Measurements from ENCODE around the gene SUSD3.

The SUSD3 gene

DNA sequence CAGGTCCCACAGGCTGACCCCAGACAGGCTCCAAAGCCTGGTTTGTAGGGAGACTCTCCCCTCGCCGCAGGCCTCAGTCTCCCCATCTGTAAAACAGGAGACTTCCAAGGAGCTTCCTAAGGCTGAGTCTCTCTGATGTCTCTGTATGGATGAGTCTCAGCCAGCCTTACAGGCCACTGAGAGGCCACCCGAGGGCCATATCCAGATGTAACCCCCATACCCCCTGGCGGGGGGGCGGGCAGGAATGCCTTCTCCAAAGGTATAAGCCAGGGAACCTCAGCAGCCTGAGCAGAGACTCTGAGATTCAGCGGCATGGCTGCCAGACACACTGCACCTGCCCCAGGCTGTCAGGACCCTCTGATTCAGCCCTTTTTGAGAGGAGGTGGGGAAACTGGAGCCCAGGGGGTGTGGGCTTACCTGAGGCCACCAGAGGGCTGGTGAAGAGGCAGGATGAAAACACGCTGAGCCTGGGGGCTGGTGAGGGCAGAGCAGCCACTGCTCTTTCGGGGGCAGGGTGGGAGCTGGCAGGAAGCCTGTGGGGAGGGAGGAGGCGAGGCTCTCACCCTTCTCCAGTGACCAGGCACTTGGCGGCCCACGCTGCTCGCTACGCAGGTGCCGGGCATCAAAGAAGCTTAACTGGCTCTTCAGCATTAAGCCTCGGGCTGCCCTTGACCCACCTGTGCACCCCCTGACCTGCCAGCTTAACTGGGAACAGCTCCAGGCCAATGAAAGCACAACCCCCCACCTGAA is 5.5 kb upstream of the SUSD3 start:
- DNase-seq (ENCODE audit: low read depth in 2 of 2): no peak

DNA sequence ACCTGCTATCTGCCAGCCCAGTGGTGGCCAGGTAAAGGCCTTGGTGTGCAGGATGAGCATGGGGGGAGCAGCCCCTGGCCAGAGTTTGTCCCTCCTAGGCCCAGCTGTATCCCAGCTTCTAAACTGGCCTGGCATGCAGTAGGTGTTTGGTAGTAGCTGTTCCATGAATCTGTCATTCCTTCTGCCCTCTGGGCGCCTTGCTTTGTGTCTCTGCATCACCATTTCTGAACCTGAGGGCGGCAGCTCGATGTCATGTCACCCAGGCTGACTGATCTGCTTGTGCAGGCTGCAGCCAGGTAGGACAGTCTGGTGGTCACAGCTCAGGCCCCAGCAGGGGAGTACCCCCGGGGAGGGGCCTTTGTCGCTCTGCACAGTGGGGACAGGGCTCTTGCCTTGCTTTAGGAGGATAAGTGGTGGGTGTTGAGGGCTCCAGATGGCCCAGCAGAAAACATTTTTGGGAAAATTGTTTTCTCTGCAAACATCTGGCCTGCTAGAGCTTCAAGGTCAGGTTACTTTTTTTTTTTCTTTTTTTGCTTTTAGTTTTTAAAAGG is 4.6 kb upstream of the SUSD3 start:
- no peak for DNase-seq (ENCODE audit: low read depth in 2 of 2)

DNA sequence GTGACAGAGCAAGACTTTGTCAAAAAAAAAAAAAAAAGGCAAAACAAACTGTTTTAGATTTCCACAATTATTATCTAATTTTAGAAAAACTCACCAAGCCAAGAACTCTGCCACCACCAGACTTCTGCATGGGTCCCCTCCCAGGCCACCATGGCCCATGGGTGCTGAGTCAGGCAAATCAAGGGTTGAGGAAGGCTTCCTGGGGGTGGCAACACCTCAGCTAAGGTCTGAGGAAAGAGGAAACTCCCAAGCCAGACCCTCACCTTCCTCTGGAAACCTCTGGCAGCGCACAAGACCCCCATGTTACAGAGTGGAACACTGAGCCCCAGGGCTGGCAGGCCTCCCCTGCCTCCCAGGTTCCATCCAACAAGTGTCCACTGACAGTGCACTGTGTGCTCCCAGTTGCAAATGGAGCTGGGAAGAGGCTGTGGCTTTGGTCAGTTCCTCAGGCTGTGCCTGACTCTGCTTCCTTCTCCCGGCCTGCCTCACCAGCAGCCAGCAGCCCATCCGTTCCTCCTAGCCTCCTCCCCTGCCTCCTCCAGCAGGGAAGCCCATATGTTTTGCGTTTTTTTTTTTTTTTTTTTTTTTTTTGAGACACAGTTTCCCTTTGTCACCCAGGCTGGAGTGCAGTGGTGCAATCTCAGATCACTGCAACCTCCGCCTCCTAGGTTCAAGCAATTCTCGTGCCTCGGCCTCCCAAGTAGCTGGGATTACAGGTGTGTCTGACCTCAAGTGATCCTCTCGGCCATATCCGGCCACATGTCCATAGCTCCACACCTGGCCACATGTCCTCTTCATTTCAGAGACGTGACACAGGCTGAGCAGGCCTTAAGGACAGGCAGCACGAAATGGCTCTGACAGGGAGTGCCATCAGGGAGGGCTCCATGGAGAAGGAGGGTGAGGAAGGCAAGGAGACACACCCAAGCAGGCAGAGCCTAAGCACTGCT is 3.5 kb upstream of the SUSD3 start:
- no peak for DNase-seq (ENCODE audit: low read depth in 2 of 2)

DNA sequence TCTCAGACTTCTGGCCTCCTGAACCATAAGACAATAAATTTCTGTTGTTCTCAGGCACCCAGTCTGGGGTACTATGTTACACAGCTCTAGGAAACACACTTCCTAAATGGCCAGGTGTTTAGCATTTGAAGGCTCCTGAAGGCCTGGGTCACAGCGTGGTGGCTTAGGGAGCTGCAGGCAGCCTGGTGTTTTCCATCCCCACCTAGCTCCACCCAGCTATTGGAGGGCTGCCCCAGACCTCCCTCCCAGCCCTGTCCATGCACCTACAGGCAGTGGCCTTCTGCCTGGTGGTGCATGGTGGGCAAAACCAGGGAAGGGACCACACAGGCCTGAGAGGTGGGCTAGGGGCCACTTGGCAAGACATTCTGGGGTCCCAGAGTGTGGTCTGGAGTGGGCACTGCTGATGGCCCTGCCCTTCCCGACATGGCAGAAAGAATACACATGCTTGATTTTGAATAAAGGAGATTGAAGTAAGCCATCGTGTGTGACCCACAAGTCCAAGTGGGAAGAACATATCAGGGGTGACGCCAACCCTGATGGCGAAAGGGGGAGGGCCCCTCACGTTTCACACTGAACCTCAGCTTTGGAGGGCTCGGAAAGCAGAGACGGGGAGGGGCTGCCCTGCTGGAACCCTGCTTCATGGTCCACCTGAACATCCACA is 1.3 kb upstream of the SUSD3 start:
- DNase-seq (ENCODE audit: low read depth in 2 of 2): no peak

DNA sequence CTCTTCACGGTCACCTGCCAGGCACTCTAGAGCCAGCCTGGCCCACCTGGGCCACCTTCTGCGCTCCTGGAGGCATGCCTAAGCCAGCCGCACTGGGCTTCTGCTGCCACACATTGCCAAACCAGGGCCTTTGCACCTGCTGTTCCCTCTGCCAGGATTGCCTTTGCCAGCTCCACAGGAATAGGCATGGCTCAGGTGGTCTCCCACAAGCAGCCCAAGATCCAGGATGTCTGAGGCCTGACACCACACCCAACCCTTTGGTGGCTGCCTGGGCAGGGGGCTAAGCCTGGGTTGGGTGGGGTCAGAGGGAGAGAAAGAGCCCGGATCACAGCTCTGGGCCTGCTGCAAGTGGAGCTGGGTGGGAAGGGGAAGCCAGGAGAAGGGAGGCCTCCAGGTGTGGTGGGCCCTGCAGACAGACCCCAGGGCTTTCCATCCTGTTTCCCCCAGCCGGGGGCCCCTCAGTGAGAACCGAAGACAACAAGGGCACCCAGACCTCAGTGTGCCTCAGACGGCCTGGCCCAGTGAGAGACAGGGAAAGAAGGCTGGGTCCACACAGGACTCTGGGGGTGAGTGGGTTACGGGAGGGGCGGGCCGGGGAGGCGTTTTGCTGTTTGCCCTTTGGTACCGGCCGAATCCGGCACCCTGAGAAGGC is 672 bp upstream of the SUSD3 start:
- no peak for DNase-seq (ENCODE audit: low read depth in 2 of 2)

DNA sequence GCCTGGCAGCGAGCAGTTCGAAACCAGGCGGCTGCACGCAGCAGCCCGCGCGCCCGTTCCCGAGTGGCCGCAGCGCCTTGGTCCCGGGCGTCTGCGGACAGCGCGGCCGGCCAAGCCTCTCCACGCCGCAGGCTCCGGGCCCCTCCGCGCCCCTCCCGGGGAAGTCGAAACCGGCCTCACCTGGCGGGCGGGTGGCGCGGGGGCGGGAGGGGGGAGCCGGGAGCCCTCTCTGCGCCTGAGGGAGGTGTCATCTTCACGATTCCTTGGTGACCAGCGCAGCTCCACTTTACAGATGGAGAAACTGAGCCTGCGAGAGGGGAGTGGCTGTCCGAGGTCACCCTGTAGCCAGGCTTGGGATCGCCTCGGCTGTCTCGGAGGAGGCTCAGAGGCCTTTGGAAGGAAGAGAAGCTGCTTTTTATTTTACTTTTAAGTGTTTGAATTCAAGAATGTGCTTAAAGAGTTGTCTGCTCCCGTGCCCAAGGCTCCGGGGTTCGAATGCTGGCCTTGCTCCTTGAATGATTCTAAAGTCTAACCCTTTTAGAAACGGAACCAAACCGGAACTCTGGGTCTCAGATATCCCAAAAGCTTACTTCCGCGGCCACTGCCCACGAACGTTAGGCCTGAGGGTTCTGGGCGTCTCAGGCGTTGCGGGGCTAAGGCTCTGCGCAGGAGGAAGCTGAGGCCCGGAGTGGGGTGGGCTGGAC is 662 bp downstream of the SUSD3 start:
- no peak for DNase-seq (ENCODE audit: low read depth in 2 of 2)

DNA sequence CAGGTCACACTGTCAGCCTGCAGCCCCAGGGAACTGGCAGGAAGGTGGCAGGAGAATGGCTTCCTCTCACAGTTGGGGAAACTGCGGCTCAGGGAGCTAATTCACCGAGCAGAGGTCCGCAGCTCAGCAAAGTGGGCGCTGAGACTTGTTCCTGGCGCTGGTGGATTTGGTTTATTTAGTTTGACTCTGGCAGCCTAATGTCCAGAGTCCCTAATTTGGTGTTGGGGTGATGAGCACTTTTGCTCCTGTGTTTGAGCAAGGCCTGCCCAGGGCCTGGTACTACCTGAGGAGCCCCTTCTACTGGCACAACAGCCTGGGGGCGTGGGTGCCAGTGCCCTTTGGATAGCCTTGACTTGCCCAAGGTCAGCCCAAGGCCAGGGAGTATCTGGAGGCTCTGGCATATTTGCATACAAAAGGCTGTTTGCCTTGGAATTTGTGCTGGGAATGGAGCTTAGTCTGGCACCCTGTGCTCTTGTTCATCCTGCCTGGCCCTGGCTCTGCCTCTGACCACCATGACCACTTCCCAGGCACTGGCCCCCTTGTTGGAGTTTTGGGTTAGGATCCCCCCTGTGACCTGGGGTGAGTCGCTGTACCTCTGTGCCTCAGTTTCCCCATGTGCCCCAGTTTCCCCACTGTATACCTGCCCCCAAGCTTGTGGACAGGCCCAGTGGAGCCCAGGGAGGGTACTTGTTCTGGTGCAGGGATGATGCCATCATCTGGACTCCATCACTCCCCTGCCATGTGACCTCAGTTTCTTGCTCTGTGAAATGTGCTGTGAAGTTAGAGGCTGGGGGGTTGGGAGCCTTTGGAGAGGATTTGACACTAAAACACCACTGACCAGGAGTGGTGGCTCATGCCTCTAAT is 1.4 kb downstream of the SUSD3 start:
- no peak for DNase-seq (ENCODE audit: low read depth in 2 of 2)

DNA sequence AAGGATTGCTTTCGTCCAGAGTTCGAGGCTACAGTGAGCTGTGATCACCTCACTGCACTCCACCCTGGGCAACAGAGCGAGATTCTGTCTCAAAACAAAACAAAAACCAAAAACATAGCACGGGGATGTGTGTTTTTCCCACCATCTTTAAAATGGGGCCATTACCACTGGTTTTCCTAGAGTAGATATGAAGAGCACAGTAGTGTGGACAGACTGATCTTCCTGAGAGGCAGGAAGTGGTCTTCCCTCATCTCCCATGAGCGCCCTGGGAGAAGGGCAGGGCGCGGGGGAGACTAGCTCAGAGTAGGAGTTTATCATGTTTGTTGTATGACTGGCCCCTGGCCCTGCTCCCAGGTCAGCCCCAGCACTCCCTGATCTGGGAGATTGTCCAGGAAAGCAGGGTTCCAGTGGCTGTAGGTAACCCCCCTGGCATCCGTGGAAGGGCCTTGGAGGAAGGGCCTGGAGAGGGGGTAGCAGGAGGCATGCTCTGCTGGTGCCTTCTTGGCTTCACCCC is 2.3 kb downstream of the SUSD3 start:
- DNase-seq (ENCODE audit: low read depth in 2 of 2): no peak

DNA sequence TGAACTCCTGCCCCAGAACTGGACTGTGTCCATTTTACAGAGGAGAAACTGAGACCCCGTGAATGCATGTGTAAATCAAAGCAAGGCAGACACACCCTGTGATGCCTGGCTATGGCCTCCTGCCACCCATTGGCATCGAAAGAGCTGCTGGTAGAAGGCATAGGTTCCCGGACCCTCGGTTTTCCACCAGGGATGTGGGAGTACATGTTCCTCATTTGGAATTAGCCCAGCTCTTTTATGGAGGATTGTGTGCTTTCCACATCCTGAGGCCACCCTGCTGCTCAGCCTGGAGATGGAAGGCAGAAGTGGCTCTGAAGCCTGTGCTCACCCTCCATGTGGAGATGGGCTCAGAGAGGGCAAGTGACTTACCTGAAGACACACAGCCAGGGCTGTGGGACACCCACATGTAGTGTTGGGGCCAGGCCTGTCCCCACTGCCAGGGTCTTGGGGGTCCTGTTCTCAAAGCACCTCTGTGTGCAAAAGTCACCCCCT is 2.8 kb downstream of the SUSD3 start:
- DNase-seq (ENCODE audit: low read depth in 2 of 2): no peak

DNA sequence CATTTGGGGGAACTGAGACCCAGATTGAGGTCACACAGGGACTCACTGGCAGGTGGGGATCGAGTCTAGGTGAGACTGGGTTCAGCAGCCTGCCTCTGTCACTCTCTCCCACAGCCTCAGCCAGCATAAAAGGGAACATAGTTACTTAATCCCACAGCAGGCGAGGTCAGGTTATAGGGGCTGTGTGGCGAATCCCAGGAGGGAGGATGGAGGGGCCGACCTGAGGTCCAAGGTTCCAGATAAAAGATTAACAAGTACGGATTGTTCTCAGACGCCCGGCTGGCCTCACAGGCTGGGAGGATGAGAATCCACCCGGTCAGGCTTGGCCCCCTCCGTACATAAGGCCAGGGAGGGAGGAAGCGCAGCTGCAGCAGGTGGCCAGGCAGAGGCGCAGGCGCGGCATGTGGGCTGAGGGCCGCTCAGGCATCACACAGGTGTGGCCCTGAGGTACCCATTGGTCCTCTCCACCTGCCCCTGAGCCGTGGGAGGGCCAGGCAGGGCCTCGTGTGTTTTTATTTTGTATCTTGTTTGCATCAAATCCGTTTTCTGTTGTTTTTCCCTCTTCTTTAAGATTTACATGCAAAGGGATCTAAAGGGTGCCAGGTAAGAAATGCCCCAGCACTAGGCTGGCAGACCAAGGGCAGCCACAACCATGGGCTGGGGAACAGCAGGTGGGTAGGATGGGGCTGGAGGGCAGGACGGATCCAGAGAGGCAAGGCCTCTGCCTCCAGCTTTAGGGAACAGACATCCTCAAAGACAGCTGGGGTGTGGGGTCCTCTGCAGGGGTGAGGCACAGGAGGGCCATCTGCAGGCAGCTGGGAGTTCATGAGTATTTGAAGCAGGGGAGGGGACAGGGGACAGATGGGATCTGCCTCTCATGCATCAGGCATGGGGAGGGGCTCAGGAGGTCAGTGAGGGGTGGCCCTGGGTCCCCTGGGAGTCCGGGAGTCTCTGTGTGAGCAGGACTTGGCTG is 3.6 kb downstream of the SUSD3 start:
- DNase-seq (ENCODE audit: low read depth in 2 of 2): no peak

DNA sequence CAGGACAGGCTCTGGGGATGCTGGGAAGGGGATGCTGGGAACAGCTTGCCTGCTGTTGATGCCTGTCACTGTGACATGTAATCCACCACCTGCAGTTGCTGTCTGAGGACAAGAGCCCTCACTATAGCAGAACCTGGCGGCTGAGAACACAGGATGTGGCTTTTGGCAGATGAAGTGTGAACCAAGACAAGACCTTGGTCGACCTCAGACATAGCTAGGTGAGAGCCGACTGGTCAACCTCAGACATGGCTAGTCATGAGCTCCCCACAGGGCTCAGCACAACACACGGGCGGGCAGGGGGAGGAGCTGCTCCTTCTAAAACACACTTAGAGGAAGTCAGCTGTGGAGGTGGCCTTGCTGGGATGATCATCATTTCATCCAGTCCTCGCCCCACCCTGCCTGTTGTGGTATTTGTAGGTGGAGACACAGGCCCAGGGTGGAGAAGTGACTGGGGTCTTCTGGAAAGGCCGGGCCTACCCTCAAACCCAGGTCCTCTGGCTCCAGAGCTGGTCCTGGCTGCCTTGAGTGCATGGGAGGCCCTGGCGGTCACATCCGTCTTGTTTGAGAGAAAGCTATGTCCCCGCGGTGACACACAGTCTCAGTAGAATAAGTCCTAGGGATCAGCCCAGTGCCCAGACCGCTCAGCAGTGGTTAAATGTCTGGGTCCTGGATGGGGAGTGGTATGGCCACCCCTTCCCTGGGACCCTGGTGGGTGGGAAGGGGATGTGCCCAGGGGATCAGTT is 6.1 kb downstream of the SUSD3 start:
- DNase-seq (ENCODE audit: low read depth in 2 of 2): peak; percentile 78 to 82

DNA sequence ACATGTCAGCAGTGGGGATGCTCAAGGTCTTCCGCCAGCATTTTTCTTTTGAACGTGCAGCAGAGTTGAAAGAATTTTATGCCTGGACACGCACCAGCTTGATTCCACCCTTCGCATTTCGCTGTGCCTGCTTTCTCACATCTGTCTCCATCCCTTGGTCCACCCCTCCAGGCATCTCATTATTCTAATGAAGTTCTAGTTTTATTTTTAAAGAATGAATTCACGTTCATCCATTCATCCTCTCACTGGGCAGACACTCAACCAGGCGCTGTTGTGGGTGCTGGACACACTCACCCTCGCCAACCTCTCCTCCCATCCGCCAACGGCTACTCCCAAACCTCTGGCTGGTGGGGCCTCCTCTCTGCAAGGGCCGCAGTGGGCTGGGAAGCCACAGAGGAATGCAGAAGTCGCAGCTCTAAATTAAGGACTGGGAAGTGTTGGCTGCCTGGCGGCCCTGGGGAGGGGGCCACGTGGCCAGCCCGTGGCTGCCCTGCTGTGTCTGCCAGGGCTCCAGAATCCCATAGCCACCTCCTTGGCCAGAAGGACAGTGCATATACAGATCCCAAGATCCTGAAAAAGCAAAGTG is 6.7 kb downstream of the SUSD3 start:
- no peak for DNase-seq (ENCODE audit: low read depth in 2 of 2)

DNA sequence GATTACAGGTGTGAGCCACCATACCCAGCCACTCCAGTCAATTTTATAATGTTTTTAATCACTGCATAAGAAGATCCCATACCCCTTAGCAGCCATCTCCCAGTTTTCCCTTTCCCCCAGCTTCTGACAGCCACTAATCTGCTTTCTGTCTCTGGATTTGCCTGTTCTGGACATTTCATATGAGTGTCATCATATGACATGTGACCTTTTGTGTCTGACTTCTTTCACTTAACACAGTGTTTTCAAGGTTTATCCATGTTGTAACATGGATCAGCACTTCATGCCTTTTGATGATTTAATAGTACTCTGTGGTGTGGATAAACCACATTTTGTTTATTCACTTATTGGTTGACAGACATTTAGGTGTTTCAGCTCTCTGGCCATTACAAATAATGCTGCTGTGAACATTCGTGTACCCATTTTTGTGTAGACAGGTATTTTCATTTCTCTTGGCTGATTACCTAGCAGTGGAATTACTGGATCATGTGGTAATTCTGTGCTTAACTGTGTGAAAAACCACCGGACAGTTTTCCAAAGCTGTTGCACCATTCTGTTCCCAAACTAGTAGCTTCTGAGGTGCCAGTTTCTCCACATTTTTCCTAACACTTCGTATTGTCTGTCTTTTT is 8.6 kb downstream of the SUSD3 start:
- no peak for DNase-seq (ENCODE audit: low read depth in 2 of 2)

DNA sequence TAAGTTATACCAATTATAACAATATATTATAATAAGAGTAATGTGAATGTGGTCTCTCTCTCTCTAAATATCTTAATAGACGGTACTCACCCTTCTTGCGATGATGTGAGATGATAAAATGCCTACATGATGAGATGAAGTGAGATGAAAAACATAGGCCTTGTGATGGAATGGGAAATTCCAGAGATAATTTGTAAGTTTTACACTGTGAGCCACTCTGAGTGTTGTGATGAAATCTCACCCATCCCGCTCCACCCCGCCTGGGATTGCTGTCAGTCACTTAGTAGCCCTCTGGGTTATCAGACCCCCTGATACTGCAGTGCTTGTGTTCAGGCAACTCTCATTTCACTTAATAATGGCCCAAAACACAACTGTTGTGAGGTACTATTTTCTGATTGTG is 10.5 kb downstream of the SUSD3 start:
- no peak for DNase-seq (ENCODE audit: low read depth in 2 of 2)

DNA sequence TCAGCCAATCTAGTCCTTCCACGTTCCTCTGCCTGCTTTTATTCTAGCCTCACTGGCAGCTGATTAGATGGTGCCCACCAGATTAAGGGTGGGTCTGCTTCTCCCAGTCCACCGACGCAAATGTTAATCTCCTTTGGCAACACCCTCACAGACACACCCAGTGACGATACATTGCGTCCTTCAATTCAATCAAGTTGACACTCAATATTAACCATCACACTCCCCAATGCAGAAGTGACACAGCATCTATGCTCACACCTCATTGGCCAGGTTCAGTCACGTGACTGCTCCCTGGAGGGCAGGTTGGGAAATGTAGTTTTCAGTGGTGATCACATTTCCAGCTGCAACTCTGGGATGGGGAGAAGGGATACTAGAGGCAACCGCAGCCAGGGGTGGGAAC is 13.0 kb downstream of the SUSD3 start:
- no peak for DNase-seq (ENCODE audit: low read depth in 2 of 2)

DNA sequence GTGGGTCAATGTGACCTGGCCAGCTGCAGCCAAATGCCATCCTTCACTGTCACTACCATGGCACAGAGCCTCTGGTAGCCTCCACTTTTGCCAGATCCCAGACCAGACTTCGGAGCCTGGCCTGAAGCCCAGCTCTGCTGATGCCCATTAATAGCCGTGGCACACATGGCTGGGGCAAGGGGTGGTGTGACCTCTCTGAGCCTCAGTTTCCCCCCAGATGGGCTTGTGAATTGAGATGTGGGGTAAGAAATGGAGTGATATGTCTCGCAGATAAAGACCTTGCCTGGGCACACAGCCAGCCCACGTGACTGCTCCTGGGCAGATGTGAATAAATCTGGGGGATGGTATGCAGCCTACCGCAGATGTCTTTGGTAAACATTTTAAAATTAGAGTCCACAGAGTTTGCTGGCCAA is 13.9 kb downstream of the SUSD3 start:
- no peak for DNase-seq (ENCODE audit: low read depth in 2 of 2)

Measured in stimulated activated CD8-positive, alpha-beta memory T cell treated with anti-CD3 and anti-CD28 coated beads, Interleukin-7, amount 100 ng/mL, for 4 hours (primary cell).